GM12874 (cell line): Measurements from ENCODE around the gene FAM204A.

ENCODE experiments used
- CTCF ChIP-seq: IDR thresholded peaks from 2 replicates; pipeline ENCODE4 v1.5.1; 2011; ENCODE audit warnings: low read depth, mild to moderate bottlenecking, control low read depth, low read length, moderate library complexity; ENCODE audit not compliant: insufficient read depth

Gene FAM204A

GRCh38 chr10:118332236-118332635 lies 9.9 kb downstream of the FAM204A start:
- TF ChIP-seq CTCF, result no peak

- no peak for TF ChIP-seq CTCF
Observed at GRCh38 chr10:118330295-118331076, 11.6 kb downstream of the FAM204A start.

- TF ChIP-seq CTCF, result no peak
Observed at GRCh38 chr10:118324140-118324539, 18.0 kb downstream of the FAM204A start.

GRCh38 chr10:118321724-118322575 lies 20.2 kb downstream of the FAM204A start:
- no peak for TF ChIP-seq CTCF

GRCh38 chr10:118315629-118316028 lies 26.5 kb downstream of the FAM204A start:
- no peak for TF ChIP-seq CTCF

- TF ChIP-seq CTCF, result no peak
Observed at GRCh38 chr10:118314882-118315281, 27.2 kb downstream of the FAM204A start.

- TF ChIP-seq CTCF, result no peak
Observed at GRCh38 chr10:118311505-118311904, 30.6 kb downstream of the FAM204A start.
